ENCODE results near the gene MLLT3. TPM values are rescaled to one million over a fixed set of nuclear protein-coding genes. Genes with fewer than 3 reads are reported as not detected.
A peak's percentile ranks its signal among the peaks of the same experiment; 100 is the strongest.

Gene MLLT3
- total RNA-seq = 7.7 to 28.9 TPM (median 9.7 TPM) in 3 replicates
- long read RNA-seq, full-length matches to known transcripts = 3 of 5 reads
- long read RNA-seq, partial matches to known transcripts = 1 of 5 reads
- long read RNA-seq, other reads (novel, unspliced or antisense) = 1 of 5 reads

DNA sequence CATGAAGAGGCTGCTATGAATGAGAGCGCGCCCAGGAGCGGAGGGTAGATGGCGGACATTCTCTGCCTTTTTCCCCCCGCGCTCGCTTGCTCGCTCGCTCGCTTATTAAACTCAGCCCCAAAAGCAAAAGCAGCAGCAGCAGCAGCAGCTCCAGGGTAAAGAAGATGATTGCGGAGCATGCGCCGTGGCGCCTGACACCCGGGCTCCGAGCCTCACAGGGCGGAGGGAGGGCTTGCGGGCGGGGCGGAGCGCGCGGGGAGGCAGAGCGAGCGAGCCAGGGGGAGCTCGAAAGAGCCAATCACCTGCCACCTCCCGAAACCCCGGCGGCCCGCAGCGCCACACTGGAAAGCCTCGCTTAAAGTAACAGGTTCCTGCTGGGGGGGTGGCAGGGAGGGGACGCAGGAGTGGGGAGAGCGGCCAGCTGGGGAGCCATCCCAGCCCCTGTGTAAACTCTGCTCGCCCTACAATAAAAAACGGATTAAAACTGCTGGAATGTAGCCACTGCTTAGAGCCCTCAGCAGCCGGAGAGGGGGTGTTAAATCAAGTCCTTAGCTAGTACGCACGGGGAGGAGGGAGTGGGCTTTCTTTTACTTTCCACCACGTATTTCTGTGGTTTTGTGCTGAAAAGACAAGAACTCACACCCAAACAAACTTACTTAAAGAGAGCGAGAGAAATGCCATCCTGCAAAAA, at the start of gene MLLT3:
MLLT3 (minus strand) TSS at position 170 of the 691 bp plus-strand sequence.
- H3K4me1 Mint-ChIP-seq (ENCODE audit: low read depth) = peaks cover 35% of the 10 kb centered on the region

DNA sequence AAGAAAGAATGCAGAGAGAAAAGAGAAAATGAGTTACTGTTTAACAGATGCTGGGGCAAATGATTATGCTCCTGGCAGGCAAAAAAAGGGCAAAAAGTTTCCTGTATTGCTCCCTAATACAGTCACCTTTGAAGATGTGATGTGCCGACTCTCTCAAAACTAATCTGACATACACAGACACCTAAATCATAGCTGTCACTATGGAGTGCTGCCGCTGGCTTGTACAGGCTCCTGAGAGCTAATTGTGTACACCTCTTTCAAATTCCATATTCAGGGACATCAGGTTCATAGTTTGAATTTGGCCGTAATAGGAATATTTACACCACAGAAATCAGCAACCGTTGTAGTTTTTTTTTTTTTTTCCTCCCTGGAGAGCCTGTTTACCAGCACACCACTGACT, 49.3 kb upstream of the MLLT3 start:
- DNase-seq (ENCODE audit: low spot score) = no peak
- Mint-ChIP-seq H3K4me3 (ENCODE audit: unreplicated experiment) (no peak overlapping the region), H3K27me3 (ENCODE audit: low read depth) (no peaks in the 10 kb centered on the region), H3K36me3 (ENCODE audit: low read depth) (no peaks in the 10 kb centered on the region), H3K27ac (ENCODE audit: unreplicated experiment) (no peak overlapping the region), H3K9me3 (ENCODE audit: low read depth) (no peaks in the 10 kb centered on the region), H3K4me1 (ENCODE audit: low read depth) (no peaks in the 10 kb centered on the region)
- TF ChIP-seq CTCF (IDR thresholded peaks at IDR 0.05) = no peak

More for the DNA sequence above, at the start of gene MLLT3:
- peak within 1 kb of the TSS; percentile 89 for H3K4me3 Mint-ChIP-seq (ENCODE audit: unreplicated experiment)
- no peaks in the 10 kb centered on the region for H3K9me3 Mint-ChIP-seq (ENCODE audit: low read depth)
- H3K27ac Mint-ChIP-seq (ENCODE audit: unreplicated experiment) = peak within 1 kb of the TSS; percentile 72
- H3K27me3 Mint-ChIP-seq (ENCODE audit: low read depth) = no peaks in the 10 kb centered on the region
- no peak for TF ChIP-seq CTCF (IDR thresholded peaks at IDR 0.05)
- no peaks in the 10 kb centered on the region for H3K36me3 Mint-ChIP-seq (ENCODE audit: low read depth)
- peak; percentile 96 for DNase-seq (ENCODE audit: low spot score)

GRCh38 chr9:20670395-20670794, 48.1 kb upstream of the MLLT3 start:
- no peaks in the 10 kb centered on the region for H3K9me3 Mint-ChIP-seq (ENCODE audit: low read depth)
- no peak overlapping the region for H3K27ac Mint-ChIP-seq (ENCODE audit: unreplicated experiment)
- H3K36me3 Mint-ChIP-seq (ENCODE audit: low read depth) = no peaks in the 10 kb centered on the region
- H3K4me1 Mint-ChIP-seq (ENCODE audit: low read depth) = no peaks in the 10 kb centered on the region
- TF ChIP-seq CTCF (IDR thresholded peaks at IDR 0.05) = no peak
- no peaks in the 10 kb centered on the region for H3K27me3 Mint-ChIP-seq (ENCODE audit: low read depth)
- no peak for DNase-seq (ENCODE audit: low spot score)
- H3K4me3 Mint-ChIP-seq (ENCODE audit: unreplicated experiment) = no peak overlapping the region

GRCh38 chr9:20664501-20664900, 42.2 kb upstream of the MLLT3 start:
- no peak for DNase-seq (ENCODE audit: low spot score)

DNA sequence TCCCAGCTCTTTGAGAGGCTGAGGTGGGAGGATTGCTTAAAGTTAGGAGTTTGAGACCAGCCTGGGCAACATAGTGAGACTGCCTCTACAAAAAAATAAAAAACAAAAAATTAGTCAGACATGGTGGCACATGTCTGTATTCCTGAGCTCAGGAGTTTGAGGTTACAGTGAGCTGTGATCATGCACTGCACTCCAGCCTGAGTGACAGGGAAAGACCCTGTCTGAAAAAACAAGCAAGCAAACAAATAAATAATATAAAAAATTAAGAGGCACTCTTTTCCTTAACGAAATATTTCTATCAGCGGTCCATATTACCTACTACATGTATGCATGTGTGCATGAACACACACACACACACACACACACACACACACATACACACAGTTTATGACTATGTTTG, 40.8 kb upstream of the MLLT3 start:
- Mint-ChIP-seq H3K27ac (ENCODE audit: unreplicated experiment) (no peak overlapping the region), H3K4me1 (ENCODE audit: low read depth) (peaks cover 4% of the 10 kb centered on the region), H3K36me3 (ENCODE audit: low read depth) (no peaks in the 10 kb centered on the region), H3K27me3 (ENCODE audit: low read depth) (no peaks in the 10 kb centered on the region), H3K4me3 (ENCODE audit: unreplicated experiment) (no peak overlapping the region), H3K9me3 (ENCODE audit: low read depth) (no peaks in the 10 kb centered on the region)
- no peak for TF ChIP-seq CTCF (IDR thresholded peaks at IDR 0.05)
- DNase-seq (ENCODE audit: low spot score) = no peak

More at GRCh38 chr9:20664501-20664900, 42.2 kb upstream of the MLLT3 start:
- Mint-ChIP-seq H3K4me3 (ENCODE audit: unreplicated experiment) (no peak overlapping the region), H3K9me3 (ENCODE audit: low read depth) (no peaks in the 10 kb centered on the region), H3K36me3 (ENCODE audit: low read depth) (no peaks in the 10 kb centered on the region), H3K27me3 (ENCODE audit: low read depth) (no peaks in the 10 kb centered on the region), H3K27ac (ENCODE audit: unreplicated experiment) (no peak overlapping the region), H3K4me1 (ENCODE audit: low read depth) (no peaks in the 10 kb centered on the region)
- TF ChIP-seq CTCF (IDR thresholded peaks at IDR 0.05) = no peak
